NK-92 (cell line): ENCODE data around the gene DRG1.
"Not testable (repeated sequence)": the region's sequence is repeated elsewhere in the genome, so short reads cannot be mapped to it uniquely, and the experiment has no call there.

Experiments used
- DNase-seq: peaks from one replicate; lab custom pipeline; 2025; ENCODE audit not compliant: unreplicated experiment; lab: John Stamatoyannopoulos, UW

Gene DRG1

DNA sequence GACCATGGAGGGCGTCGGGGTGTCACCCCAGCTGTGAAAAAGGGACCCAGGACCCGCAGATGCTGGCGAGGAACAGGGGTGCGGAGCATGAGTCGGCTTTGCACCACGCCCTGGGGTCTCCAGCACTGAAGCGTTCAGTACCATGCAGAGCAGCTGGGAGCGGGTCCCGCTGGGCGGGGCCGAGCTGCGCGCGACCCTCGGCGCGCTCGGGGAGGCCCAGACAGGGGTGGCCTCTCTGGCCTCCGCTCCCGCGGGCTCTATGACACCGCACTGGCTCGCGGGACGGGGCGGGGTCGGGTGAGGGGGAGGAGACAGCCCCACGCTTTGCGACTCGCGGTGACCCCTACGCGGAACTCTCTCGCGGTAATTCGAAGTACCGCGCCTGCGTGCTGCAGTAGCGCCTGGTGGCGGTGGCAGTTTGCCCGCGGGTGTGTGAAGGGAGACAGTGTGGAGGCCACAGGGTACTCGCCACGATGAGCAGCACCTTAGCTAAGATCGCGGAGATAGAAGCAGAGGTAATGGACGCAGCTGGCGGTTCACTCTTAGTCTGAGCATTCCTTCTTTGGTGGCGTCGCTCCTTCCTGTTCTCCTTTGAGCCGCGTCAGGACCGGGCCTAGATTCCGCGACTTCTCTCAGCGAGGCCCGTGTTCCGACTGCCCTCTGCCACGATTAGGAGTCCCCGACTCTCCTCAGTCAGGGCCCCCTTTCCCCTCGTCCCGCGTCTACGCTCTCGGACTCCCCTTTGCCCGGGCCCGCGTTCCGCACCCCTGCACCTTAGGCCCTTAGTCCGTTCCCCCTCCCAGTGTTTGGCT, at the start of gene DRG1:
TSS of gene DRG1 (plus strand) at position 394 of the 812 bp plus-strand sequence. CDS start at position 474, 80 bp downstream.
- peak; percentile 73 for DNase-seq

- DNase-seq = no peak
These were observed 49.4 kb upstream of the DRG1 start for GRCh38 chr22:31349960-31350359.

- no peak for DNase-seq
These were observed 49.0 kb upstream of the DRG1 start for GRCh38 chr22:31350410-31350863.

DNA sequence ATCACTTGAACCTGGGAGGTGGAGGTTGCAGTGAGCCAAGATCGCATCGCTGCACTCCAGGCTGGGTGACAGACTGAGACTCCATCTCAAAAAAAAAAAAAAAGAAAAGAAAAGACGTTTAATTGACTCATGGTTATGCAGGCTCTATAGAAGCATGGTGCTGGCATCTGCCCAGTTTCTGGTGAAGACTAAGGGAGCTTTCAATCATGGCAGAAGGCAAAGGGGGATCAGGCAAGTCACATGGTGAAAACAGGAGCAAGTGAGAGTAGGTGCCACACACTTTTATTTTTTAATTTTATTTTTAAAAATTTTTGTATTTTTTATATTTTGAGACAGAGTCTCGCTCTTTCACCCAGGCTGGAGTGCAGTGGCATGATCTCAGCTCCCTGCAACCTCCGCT, 44.9 kb upstream of the DRG1 start:
- DNase-seq = no peak

DNA sequence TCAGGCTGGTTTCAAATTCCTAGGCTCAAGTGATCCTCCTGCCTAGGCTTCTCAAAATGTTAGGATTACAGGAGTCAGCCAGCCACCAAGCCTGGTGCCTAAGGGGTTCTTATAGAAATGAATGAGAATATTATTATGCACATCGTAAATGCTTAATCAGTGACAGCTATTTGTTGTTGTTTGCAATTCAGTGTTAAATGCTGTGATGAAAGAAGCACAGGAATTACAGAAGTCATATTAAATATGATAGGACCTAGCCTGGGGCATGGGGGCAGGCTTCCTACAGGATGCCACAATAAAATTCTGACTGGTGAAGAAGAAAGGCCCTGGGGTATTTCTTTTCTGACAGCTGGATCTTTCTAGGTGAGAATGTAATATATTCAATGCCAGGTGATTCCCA, 39.4 kb upstream of the DRG1 start:
- DNase-seq = no peak

DNA sequence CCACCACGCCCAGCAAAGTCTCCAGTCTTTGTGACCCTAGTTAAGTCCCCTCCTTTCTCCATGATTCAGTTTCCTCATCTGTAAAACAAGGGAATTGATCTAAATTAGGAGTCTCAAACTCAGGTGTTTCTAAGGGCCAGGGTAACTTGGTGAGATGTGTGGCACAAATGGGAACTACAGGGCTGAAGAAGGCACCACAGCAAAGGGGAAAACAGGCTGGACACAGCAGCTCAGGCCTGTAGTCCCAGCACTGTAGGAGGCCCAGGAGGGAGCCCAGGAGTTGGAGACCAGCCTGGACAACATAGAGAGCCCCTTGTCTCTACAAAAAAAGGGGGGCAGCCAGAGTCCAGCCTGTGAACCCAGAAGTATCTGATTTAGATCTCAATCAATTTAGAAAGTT, 37.7 kb upstream of the DRG1 start:
- no peak for DNase-seq

- DNase-seq = no peak
These were observed 35.4 kb upstream of the DRG1 start for GRCh38 chr22:31363885-31364465.

GRCh38 chr22:31367426-31367825, 32.0 kb upstream of the DRG1 start:
- no peak for DNase-seq

GRCh38 chr22:31377612-31378011, 21.8 kb upstream of the DRG1 start:
- DNase-seq = no peak

- no peak for DNase-seq
These were observed 21.3 kb upstream of the DRG1 start for GRCh38 chr22:31378123-31378522.

- DNase-seq = not testable (repeated sequence)
These were observed 20.8 kb upstream of the DRG1 start for GRCh38 chr22:31378651-31379050.

DNA sequence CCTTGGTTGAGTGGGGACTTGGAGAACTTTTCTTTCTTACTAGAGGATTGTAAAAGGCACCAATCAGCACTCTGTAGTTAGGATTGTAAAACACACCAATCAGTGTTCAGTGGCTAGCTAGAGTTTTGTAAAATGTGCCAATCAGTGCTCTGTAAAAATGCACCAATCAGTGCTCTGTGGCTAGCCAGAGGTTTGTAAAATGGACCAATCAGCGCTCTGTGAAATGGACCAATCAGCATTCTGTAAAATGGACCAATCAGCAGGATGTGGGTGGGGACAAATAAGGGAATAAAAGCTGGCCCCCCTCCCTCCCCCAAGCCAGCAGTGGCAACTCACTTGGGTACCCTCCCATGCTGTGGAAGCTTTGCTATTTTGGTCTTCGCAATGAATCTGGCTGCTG, 5.5 kb upstream of the DRG1 start:
- DNase-seq = no peak

- DNase-seq = no peak
These were observed 5.1 kb upstream of the DRG1 start for GRCh38 chr22:31394326-31394725.

DNA sequence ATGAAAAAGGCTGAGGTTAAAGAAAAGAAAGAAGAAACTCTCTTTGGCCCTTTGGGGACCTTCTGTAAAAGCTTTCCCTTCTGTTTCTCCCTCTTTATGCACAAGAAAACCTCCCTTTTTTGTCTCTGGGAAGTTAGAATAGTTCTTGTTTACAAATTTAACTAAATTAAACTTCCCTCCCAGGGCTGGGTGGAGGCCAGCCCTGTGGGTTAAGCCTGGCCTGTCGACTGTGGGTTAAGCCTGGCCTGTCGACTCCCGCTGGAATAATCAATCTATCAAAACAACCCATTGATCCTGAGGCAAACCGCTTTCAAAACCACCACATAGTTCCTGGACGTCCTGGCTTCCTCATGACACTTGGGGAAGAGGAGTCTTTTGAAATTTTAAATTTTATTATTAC, 1.2 kb upstream of the DRG1 start:
- DNase-seq = no peak

DNA sequence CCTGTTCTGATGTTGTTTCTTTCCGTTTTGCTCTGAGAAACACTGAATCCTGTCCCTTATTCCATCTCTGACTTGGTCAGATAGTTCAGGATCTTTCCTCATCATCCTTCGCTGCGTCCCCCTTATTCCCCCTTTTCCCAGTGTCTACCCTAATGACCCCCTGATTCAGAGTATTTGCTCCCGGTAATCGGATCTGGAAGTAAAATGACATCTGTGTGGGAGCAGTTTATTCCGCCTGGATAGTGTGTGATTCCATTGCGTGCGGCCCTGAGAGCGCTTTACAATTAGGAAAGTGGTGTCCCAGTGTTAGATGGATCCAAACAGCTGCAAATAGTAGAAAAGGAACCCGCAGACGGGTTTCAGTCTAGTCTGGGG, 606 bp downstream of the DRG1 start:
- DNase-seq = no peak

GRCh38 chr22:31402350-31402749, 2.9 kb downstream of the DRG1 start:
- not testable (repeated sequence) for DNase-seq

DNA sequence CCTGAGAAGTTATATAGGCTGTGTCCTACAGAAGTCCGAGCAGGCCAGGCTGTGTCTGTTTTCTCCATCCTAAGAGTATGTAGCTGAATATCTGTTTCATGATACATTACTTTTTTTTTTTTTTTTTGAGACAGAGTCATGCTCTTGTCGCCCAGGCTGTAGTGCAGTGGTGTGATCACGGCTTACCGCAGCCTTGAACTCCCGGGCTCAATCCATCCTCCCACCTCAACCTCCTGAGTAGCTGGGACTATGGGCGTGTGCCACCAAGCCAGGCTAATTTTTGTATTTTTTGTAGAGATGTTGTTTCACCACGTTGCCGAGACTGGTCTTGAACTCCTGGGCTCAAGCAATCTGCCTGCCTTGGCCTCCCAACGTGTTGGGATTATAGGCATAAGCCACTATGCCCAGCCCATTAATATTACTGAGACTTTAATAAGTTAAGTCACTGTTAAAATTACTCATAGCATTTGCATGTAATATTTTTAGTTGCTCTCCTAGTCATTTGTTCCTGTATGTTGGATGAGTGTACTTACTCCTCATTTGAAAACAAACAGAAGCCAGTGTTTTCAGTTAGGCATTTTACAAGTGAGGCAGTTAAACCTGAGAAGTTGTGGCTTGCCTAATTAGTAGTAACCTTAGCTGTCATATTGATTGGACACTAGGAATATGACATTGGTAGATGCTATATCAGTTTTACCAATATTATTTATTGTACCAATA, 26.1 kb downstream of the DRG1 start:
- DNase-seq = no peak

GRCh38 chr22:31431950-31432349, 32.5 kb downstream of the DRG1 start:
- no peak for DNase-seq

DNA sequence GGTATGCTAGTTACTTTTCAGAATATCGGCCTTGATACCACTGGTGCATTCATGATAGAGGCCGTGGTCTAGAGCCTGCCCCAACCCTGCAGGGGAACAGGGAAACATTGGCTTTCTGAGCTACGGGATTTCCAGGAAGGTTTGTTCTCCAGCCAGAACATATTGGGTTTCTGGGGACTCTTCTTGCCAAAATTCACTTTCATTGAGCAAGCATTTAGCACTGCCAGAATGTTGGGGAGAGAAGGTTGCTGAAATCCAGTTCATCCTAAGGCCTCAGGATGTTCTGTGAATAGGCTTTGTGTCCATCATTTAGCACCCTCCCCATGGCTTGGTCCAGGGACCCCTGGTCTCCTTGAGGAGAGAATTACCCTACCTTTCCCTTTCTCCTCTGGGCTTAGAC, 36.7 kb downstream of the DRG1 start:
- no peak for DNase-seq

- DNase-seq = no peak
These were observed 40.4 kb downstream of the DRG1 start for GRCh38 chr22:31439808-31440207.

GRCh38 chr22:31440681-31441080, 41.3 kb downstream of the DRG1 start:
- DNase-seq = no peak

DNA sequence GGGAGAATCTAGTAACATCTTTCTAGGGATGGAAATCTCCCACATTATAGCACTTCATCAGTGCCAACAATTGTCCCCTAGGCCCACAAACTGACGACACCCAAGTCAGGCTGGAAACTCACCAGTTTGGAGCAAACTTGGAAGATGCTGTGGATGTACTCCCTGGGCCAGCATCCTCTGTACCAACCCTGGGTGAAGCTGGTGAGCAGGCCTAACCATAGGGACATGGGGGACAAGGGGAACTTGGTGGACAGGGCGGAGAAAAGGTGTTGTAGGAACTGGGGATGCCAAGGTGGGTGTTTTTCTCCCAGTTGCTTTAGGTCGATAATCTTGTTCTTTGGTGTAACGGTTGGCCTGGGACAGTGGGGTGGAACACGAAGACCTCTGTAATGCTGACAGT, 42.2 kb downstream of the DRG1 start:
- DNase-seq = no peak
